BJ (cell line): Measurements from ENCODE around the gene C10orf71. TPM values are rescaled to one million over a fixed set of nuclear protein-coding genes. Genes with fewer than 3 reads are reported as not detected.

ENCODE experiments used
- CTCF ChIA-PET: fragments of 350-600 bp; formaldehyde crosslinking; extraction: SDS; loops from one replicate; lab custom pipeline; 2021; ENCODE audit warnings: antibody characterized with exemption, inconsistent platforms; lab: Yijun Ruan, JAX
- POLR2A ChIA-PET: fragments of 300-600 bp; sonication (Branson Sonifier 250); formaldehyde crosslinking; extraction: SDS; loops from one replicate; lab custom pipeline; 2021; ENCODE audit warnings: antibody characterized with exemption; lab: Charles Lee
- DNase-seq: peaks from one replicate; pipeline ENCODE4 v3.0.0-alpha.2; 2011; ENCODE audit warnings: low read depth
- H3K27me3 ChIP-seq: 2 replicates; pipeline ENCODE4 v1.6.0; 2011; ENCODE audit warnings: low read length; ENCODE audit not compliant: control insufficient read depth, insufficient read depth
- H3K36me3 ChIP-seq: 2 replicates; pipeline ENCODE4 v1.5.1; 2011; ENCODE audit warnings: low read length; ENCODE audit not compliant: control insufficient read depth, insufficient read depth
- H3K4me3 ChIP-seq: 2 replicates; pipeline ENCODE4 v1.5.1; 2011; ENCODE audit warnings: low read depth, mild to moderate bottlenecking, control low read depth, low read length
- polyA plus RNA-seq: library from polyadenylated mRNA; depleted of rRNA; stranded (reverse); fragments of >200 nt; gene quantifications from 2 replicates; pipeline ENCODE4 v1.2.3, GENCODE V29; 2011
- TF ChIP-seq, protein P1 (sequence below): IDR thresholded peaks from 2 replicates; pipeline ENCODE4 v1.5.1; 2011; ENCODE audit warnings: low read depth, mild to moderate bottlenecking, control low read depth, inconsistent platforms, low read length, moderate library complexity; ENCODE audit not compliant: insufficient read depth

Gene C10orf71
- polyA plus RNA-seq, 1 experiment = not detected

- no peaks in the 10 kb centered on the region for H3K36me3 ChIP-seq
- TF ChIP-seq, protein P1, sequence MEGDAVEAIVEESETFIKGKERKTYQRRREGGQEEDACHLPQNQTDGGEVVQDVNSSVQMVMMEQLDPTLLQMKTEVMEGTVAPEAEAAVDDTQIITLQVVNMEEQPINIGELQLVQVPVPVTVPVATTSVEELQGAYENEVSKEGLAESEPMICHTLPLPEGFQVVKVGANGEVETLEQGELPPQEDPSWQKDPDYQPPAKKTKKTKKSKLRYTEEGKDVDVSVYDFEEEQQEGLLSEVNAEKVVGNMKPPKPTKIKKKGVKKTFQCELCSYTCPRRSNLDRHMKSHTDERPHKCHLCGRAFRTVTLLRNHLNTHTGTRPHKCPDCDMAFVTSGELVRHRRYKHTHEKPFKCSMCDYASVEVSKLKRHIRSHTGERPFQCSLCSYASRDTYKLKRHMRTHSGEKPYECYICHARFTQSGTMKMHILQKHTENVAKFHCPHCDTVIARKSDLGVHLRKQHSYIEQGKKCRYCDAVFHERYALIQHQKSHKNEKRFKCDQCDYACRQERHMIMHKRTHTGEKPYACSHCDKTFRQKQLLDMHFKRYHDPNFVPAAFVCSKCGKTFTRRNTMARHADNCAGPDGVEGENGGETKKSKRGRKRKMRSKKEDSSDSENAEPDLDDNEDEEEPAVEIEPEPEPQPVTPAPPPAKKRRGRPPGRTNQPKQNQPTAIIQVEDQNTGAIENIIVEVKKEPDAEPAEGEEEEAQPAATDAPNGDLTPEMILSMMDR = no peak
- no peak overlapping the region for H3K4me3 ChIP-seq
- no peaks in the 10 kb centered on the region; the same call in 1 of the 2 replicates for H3K27me3 ChIP-seq
- DNase-seq = no peak
- CTCF ChIA-PET = no interaction called here
- POLR2A ChIA-PET = no interaction called here
Measured at GRCh38 chr10:49282879-49283341, 16.1 kb upstream of the C10orf71 start.

- no peak overlapping the region for H3K4me3 ChIP-seq
- TF ChIP-seq, protein P1 = no peak
- POLR2A ChIA-PET = no interaction called here
- DNase-seq = no peak
- H3K27me3 ChIP-seq = no peaks in the 10 kb centered on the region; the same call in 1 of the 2 replicates
- CTCF ChIA-PET = no interaction called here
- H3K36me3 ChIP-seq = no peaks in the 10 kb centered on the region
Measured at GRCh38 chr10:49283491-49283890, 15.5 kb upstream of the C10orf71 start.

- CTCF ChIA-PET = no interaction called here
- Histone ChIP-seq H3K4me3 (no peak overlapping the region), H3K27me3 (no peaks in the 10 kb centered on the region; the same call in 1 of the 2 replicates), H3K36me3 (no peaks in the 10 kb centered on the region)
- TF ChIP-seq, protein P1 = no peak
- POLR2A ChIA-PET = no interaction called here
- DNase-seq = no peak
Measured at GRCh38 chr10:49284356-49284755, 14.6 kb upstream of the C10orf71 start.

GRCh38 chr10:49285232-49285631, 13.7 kb upstream of the C10orf71 start:
- TF ChIP-seq, protein P1 = no peak
- no peak overlapping the region for H3K4me3 ChIP-seq
- CTCF ChIA-PET = no interaction called here
- no peaks in the 10 kb centered on the region for H3K36me3 ChIP-seq
- POLR2A ChIA-PET = no interaction called here
- no peaks in the 10 kb centered on the region; the same call in 1 of the 2 replicates for H3K27me3 ChIP-seq
- no peak for DNase-seq

- DNase-seq = no peak
- Histone ChIP-seq H3K36me3 (no peaks in the 10 kb centered on the region), H3K4me3 (no peak overlapping the region), H3K27me3 (no peaks in the 10 kb centered on the region; the same call in 1 of the 2 replicates)
- ChIA-PET CTCF (no interaction called here), POLR2A (no interaction called here)
- TF ChIP-seq, protein P1 = no peak
Measured at GRCh38 chr10:49286686-49287085, 12.3 kb upstream of the C10orf71 start.
